Neuronal stem cell (in vitro differentiated cells): ENCODE measurements around the gene EIF3L.

ENCODE experiments used
- DNase-seq: peaks from one replicate; pipeline ENCODE4 v3.0.0-alpha.2; 2013; ENCODE audit warnings: low spot score
- H2AFZ ChIP-seq: one replicate; pipeline ENCODE4 v1.6.1; 2013; ENCODE audit warnings: mild to moderate bottlenecking, low read length, inconsistent platforms
- H2AK5ac ChIP-seq: 2 replicates; pipeline ENCODE4 v1.6.1; 2013; ENCODE audit warnings: low read depth, mild to moderate bottlenecking, inconsistent platforms, low read length, moderate library complexity, mixed read lengths
- H2BK120ac ChIP-seq: 2 replicates; pipeline ENCODE4 v1.6.1; 2013; ENCODE audit warnings: low read depth, mild to moderate bottlenecking, inconsistent platforms, low read length, moderate library complexity, mixed read lengths
- H2BK12ac ChIP-seq: one replicate; pipeline ENCODE4 v1.6.1; 2013; ENCODE audit warnings: low read length, inconsistent platforms
- H2BK15ac ChIP-seq: 2 replicates; pipeline ENCODE4 v1.6.1; 2013; ENCODE audit warnings: mild to moderate bottlenecking, low read length, inconsistent platforms, mixed read lengths
- H2BK5ac ChIP-seq: one replicate; pipeline ENCODE4 v1.6.1; 2013; ENCODE audit warnings: inconsistent platforms, mild to moderate bottlenecking, low read length, moderate library complexity
- H3K14ac ChIP-seq: one replicate; pipeline ENCODE4 v1.6.1; 2013; ENCODE audit warnings: low read length, inconsistent platforms
- H3K18ac ChIP-seq: 2 replicates; pipeline ENCODE4 v1.6.1; 2013; ENCODE audit warnings: low read length, inconsistent platforms
- H3K23ac ChIP-seq: 2 replicates; pipeline ENCODE4 v1.6.1; 2013; ENCODE audit warnings: low read depth, mild to moderate bottlenecking, mixed read lengths, low read length, inconsistent platforms; ENCODE audit not compliant: poor library complexity
- H3K27ac ChIP-seq: replicated peaks from 3 replicates; pipeline ENCODE4 v1.5.1; 2013; ENCODE audit warnings: low read length, inconsistent platforms
- H3K27me3 ChIP-seq, 3 experiments: 2 replicates each; pipeline ENCODE4 v1.6.1; 2013; ENCODE audit warnings: low read length in 3 of 3, mild to moderate bottlenecking in 2 of 3, inconsistent platforms in 1 of 3, low read depth in 1 of 3, mixed read lengths in 1 of 3, moderate library complexity in 1 of 3; ENCODE audit not compliant: control insufficient read depth in 3 of 3, insufficient read depth in 3 of 3
- H3K36me3 ChIP-seq, 2 donors: replicated peaks in 1 of 2; 2 replicates each; pipeline ENCODE4 v1.6.1; 2013; ENCODE audit warnings: low read length in 2 of 2; ENCODE audit not compliant: control insufficient read depth in 2 of 2, insufficient read depth in 2 of 2
- H3K4ac ChIP-seq: 2 replicates; pipeline ENCODE4 v1.6.1; 2013; ENCODE audit warnings: inconsistent platforms, mild to moderate bottlenecking, low read length, moderate library complexity
- H3K4me1 ChIP-seq, 2 donors: 1 replicate in 1 of 2; 2 replicates in 1 of 2; pipeline ENCODE4 v1.6.1; 2013; ENCODE audit warnings: low read length in 2 of 2, low read depth in 1 of 2; ENCODE audit not compliant: control insufficient read depth in 2 of 2, insufficient read depth in 1 of 2
- H3K4me2 ChIP-seq: one replicate; pipeline ENCODE4 v1.6.1; 2013; ENCODE audit warnings: mild to moderate bottlenecking, low read length, inconsistent platforms; ENCODE audit not compliant: insufficient read depth, poor library complexity, severe bottlenecking
- H3K4me3 ChIP-seq, 2 donors: 2 replicates each; pipeline ENCODE4 v1.5.1; 2013; ENCODE audit warnings: low read length in 2 of 2, mild to moderate bottlenecking in 2 of 2, inconsistent platforms in 1 of 2, moderate library complexity in 1 of 2
- H3K79me1 ChIP-seq: one replicate; pipeline ENCODE4 v1.6.1; 2013; ENCODE audit warnings: low read depth, mild to moderate bottlenecking, inconsistent platforms, low read length, moderate library complexity
- H3K9ac ChIP-seq: one replicate; pipeline ENCODE4 v1.6.1; 2013; ENCODE audit warnings: mild to moderate bottlenecking, low read depth, low read length, inconsistent platforms; ENCODE audit not compliant: poor library complexity
- H3K9me3 ChIP-seq, 2 donors: replicated peaks in 1 of 2; 2 replicates each; pipeline versions ENCODE3 to v1.6.1; 2013; ENCODE audit warnings: low read length in 2 of 2, mild to moderate bottlenecking in 2 of 2, inconsistent platforms in 1 of 2, low read depth in 1 of 2, mixed read lengths in 1 of 2, moderate library complexity in 1 of 2; ENCODE audit not compliant: control insufficient read depth in 2 of 2, insufficient read depth in 1 of 2
- H4K8ac ChIP-seq: one replicate; pipeline ENCODE4 v1.6.1; 2013; ENCODE audit warnings: low read depth, mild to moderate bottlenecking, inconsistent platforms, low read length, moderate library complexity
- H4K91ac ChIP-seq: one replicate; pipeline ENCODE4 v1.6.1; 2013; ENCODE audit warnings: low read length, low read depth, mild to moderate bottlenecking, inconsistent platforms; ENCODE audit not compliant: poor library complexity
- WGBS, 2 donors: extraction: QIAGEN DNeasy Blood & Tissue Kit; methylation state at CpG; one replicate each; pipeline ENCODE4 v1.1.7; 2013; ENCODE audit warnings: missing lambda C conversion rate in 2 of 2, mixed read lengths in 1 of 2; ENCODE audit not compliant: insufficient read length in 2 of 2, insufficient replicate concordance in 1 of 2; ENCODE audit errors: extremely low coverage in 2 of 2; 5-methylcytosine and 5-hydroxymethylcytosine counted together

Gene EIF3L

GRCh38 chr22:37804881-37805809 is 44.1 kb upstream of the EIF3L start:
- peak overlapping the region; percentile 100 for H3K4me2 ChIP-seq
- peak overlapping the region; percentile 96 for H3K18ac ChIP-seq
- peak overlapping the region; percentile 81 for H4K91ac ChIP-seq
- peak overlapping the region; percentile 95 for H2BK120ac ChIP-seq
- peak overlapping the region; percentile 76 for H4K8ac ChIP-seq
- peak overlapping the region; percentile 92 for H2BK12ac ChIP-seq
- H3K4me1 ChIP-seq = peaks cover 21 to 25% of the 10 kb centered on the region in 2 donors
- no peak for DNase-seq
- H2AK5ac ChIP-seq = peak overlapping the region; percentile 99
- peak overlapping the region; percentile 99 for H3K23ac ChIP-seq
- peak overlapping the region; percentile 91 for H3K14ac ChIP-seq
- peaks cover 2 to 28% (median 18%) of the 10 kb centered on the region in 3 experiments for H3K27me3 ChIP-seq
- peaks cover 3 to 13% of the 10 kb centered on the region in 2 donors for H3K36me3 ChIP-seq
- peak overlapping the region; percentile 93 for H3K4ac ChIP-seq
- peak overlapping the region; percentile 80 to 82 for H3K4me3 ChIP-seq
- H2BK15ac ChIP-seq = peak overlapping the region; percentile 93
- peak overlapping the region; percentile 93 for H2AFZ ChIP-seq
- no peaks in the 10 kb centered on the region for H3K9me3 ChIP-seq
- H3K79me1 ChIP-seq = peaks cover 4% of the 10 kb centered on the region
- no peak overlapping the region for H3K27ac ChIP-seq
- WGBS, 2 donors = no CpG with 5 or more reads among the region's 87 CpGs
- H2BK5ac ChIP-seq = peak overlapping the region; percentile 93
- peak overlapping the region; percentile 80 for H3K9ac ChIP-seq

- Histone ChIP-seq H3K4me3 (peak overlapping the region; percentile 80 to 82), H4K91ac (no peak overlapping the region), H3K4me2 (peak overlapping the region; percentile 100), H3K9ac (peak overlapping the region; percentile 80), H3K23ac (peak overlapping the region; percentile 99), H2BK120ac (no peak overlapping the region), H3K27ac (no peak overlapping the region), H2BK5ac (peak overlapping the region; percentile 93), H3K36me3 (peaks cover 3 to 13% of the 10 kb centered on the region in 2 donors), H3K14ac (no peak overlapping the region), H2BK12ac (peak overlapping the region; percentile 92), H2AK5ac (peak overlapping the region; percentile 95), H4K8ac (no peak overlapping the region), H3K4me1 (peaks cover 21 to 25% of the 10 kb centered on the region in 2 donors), H3K4ac (no peak overlapping the region), H2AFZ (no peak overlapping the region), H3K9me3 (no peaks in the 10 kb centered on the region), H2BK15ac (peak overlapping the region; percentile 93), H3K18ac (peak overlapping the region; percentile 44), H3K79me1 (peaks cover 4% of the 10 kb centered on the region), H3K27me3 (peaks cover 2 to 28% (median 18%) of the 10 kb centered on the region in 3 experiments)
- WGBS, 2 donors = no CpG with 5 or more reads among the region's 10 CpGs
- DNase-seq = no peak
Observed at GRCh38 chr22:37805810-37806277, 43.4 kb upstream of the EIF3L start.

DNA sequence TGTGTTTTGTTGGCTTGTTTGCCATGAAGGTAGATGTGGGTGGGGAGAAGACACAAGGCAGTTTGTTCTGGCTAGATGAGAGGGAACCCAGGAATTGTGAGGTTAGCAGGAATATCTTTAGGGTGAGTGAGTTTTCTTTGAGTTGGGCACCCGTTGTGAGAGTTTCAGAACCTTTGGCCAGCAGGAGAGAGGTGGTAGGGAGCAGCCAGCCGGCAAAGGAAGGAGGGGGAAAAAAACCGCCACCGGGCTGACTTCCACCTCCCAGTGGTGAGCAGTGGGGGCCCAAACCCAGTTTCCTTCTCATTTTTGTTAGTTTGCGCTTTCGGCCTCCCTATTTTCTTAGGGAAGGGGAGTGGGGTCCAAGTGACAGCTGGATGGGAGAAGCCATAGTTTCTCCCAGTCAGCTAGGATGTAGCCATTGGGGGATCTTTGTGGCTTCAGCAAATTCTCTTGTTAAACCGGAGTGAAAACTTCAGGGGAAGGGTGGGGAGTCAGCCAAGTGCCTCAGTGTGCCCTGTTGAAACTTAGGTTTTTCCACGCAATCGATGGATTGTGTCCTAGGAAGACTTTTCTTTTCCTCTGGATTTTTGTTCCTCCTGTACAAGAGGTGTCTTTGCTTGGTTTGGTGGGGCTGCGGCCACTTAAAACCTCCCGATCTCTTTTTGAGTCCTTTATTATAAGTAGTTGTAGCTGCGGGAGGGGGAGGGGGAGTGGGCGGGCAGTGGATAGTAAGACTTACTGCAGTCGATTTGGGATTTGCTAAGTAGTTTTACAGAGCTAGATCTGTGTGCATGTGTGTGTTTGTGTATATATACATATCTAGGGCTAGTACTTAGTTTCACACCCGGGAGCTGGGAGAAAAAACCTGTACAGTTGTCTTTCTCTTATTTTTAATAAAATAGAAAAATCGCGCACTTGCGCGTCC is 42.5 kb upstream of the EIF3L start:
- no peak for DNase-seq
- H3K4me3 ChIP-seq = peak overlapping the region; percentile 80 to 83

More for the DNA sequence above, 42.5 kb upstream of the EIF3L start:
- H3K79me1 ChIP-seq = peaks cover 4% of the 10 kb centered on the region
- no peak overlapping the region for H2BK12ac ChIP-seq
- no peak overlapping the region for H3K27ac ChIP-seq
- no peak overlapping the region for H2BK5ac ChIP-seq
- no peaks in the 10 kb centered on the region for H3K9me3 ChIP-seq
- no peak overlapping the region for H3K4ac ChIP-seq
- no peak overlapping the region for H2BK15ac ChIP-seq
- H2BK120ac ChIP-seq = no peak overlapping the region
- peaks cover 21 to 25% of the 10 kb centered on the region in 2 donors for H3K4me1 ChIP-seq
- peak overlapping the region; percentile 63 for H3K18ac ChIP-seq
- H3K27me3 ChIP-seq = peaks cover 2 to 28% (median 18%) of the 10 kb centered on the region in 3 experiments
- peaks cover 3 to 13% of the 10 kb centered on the region in 2 donors for H3K36me3 ChIP-seq
- WGBS, 2 donors = no CpG with 5 or more reads among the region's 19 CpGs
- H4K91ac ChIP-seq = no peak overlapping the region
- no peak overlapping the region for H3K23ac ChIP-seq
- no peak overlapping the region for H3K14ac ChIP-seq
- H3K9ac ChIP-seq = peak overlapping the region; percentile 39
- H2AK5ac ChIP-seq = no peak overlapping the region
- H2AFZ ChIP-seq = no peak overlapping the region
- peak overlapping the region; percentile 72 for H3K4me2 ChIP-seq
- no peak overlapping the region for H4K8ac ChIP-seq
